H1 (cell line): ENCODE results near the gene RBFA. TPM values are rescaled to one million over a fixed set of nuclear protein-coding genes. Genes with fewer than 3 reads are reported as not detected.

Source experiments
- CBX5 ChIP-seq: fragments of 300-800, 300-1000 bp; sonication (generic); IDR thresholded peaks from 2 replicates; pipeline ENCODE4 v1.7.1; 2016; ENCODE audit warnings: antibody characterized with exemption, low read length, low read depth
- CBX8 ChIP-seq: fragments of 300-800, 300-1000 bp; sonication (generic); IDR thresholded peaks from 2 replicates; pipeline ENCODE4 v1.7.1; 2016; ENCODE audit warnings: low read depth, low read length, borderline replicate concordance
- HDAC6 ChIP-seq: IDR thresholded peaks from one replicate; pipeline ENCODE4 v1.7.1; 2012; ENCODE audit warnings: low read depth, mild to moderate bottlenecking, inconsistent platforms, low read length, moderate library complexity
- RBBP5 ChIP-seq: IDR thresholded peaks from 2 replicates; pipeline ENCODE4 v1.7.1; 2012; ENCODE audit warnings: low read depth, mild to moderate bottlenecking, inconsistent platforms, low read length, moderate library complexity, borderline replicate concordance
- RNF2 ChIP-seq: fragments of 200-900, 300-1000 bp; sonication (generic); IDR thresholded peaks from 2 replicates; pipeline ENCODE4 v1.7.1; 2016; ENCODE audit warnings: borderline replicate concordance, low read depth, mild to moderate bottlenecking, antibody characterized with exemption, low read length; ENCODE audit not compliant: poor library complexity, severe bottlenecking; ENCODE audit errors: missing control alignments
- SP2 ChIP-seq: IDR thresholded peaks from 2 replicates; pipeline ENCODE4 v1.6.1; 2012; ENCODE audit warnings: mild to moderate bottlenecking, low read length, inconsistent platforms
- SUZ12 ChIP-seq: fragments of 200-600 bp; sonication (generic); IDR thresholded peaks from 2 replicates; pipeline ENCODE4 v1.6.1; 2012; ENCODE audit warnings: mild to moderate bottlenecking, inconsistent platforms, low read length, moderate library complexity, mixed read lengths
- TAF7 ChIP-seq: optimal IDR thresholded peaks from 2 replicates; pipeline ENCODE3; 2011; ENCODE audit warnings: low read depth, mild to moderate bottlenecking, inconsistent platforms, low read length, moderate library complexity, borderline replicate concordance
- TCF12 ChIP-seq: IDR thresholded peaks from 2 replicates; pipeline ENCODE4 v1.6.1; 2011; ENCODE audit warnings: low read depth, mild to moderate bottlenecking, low read length
- polyA plus RNA-seq, 7 experiments: library from polyadenylated mRNA; depleted of rRNA in 3 of 7; stranded (reverse) in 5 of 7; unstranded in 2 of 7; fragments of >200 nt in 5 of 7; fragments of 200-250 nt in 2 of 7; gene quantifications; 1 replicate in 5 of 7; 2 replicates in 1 of 7; 4 replicates in 1 of 7; pipeline versions ENCODE4 v1.2.1 to v1.2.3, GENCODE V29; 2011 to 2013; ENCODE audit warnings: missing spikeins in 2 of 7, mixed read lengths in 2 of 7
- total RNA-seq: library from RNA; stranded (reverse); fragmentation: NEBNext Ultra II Directional; extraction: Animal tissue kit (Norgen Biotek cat#: 25700); gene quantifications from 2 replicates; pipeline ENCODE4 v1.2.1, GENCODE V29; 2021
- TF ChIP-seq, protein P1 (sequence below): IDR thresholded peaks from 2 replicates; pipeline ENCODE4 v1.6.1; 2011; ENCODE audit warnings: low read depth, mild to moderate bottlenecking, low read length; ENCODE audit not compliant: insufficient read depth
- TF ChIP-seq, protein P2 (sequence below): fragments of 300-600 bp; sonication (generic); IDR thresholded peaks from 2 replicates; pipeline ENCODE4 v1.7.1; 2012; ENCODE audit warnings: low read length, moderate library complexity, mild to moderate bottlenecking, inconsistent platforms; ENCODE audit not compliant: insufficient replicate concordance

Gene RBFA
- total and polyA plus RNA-seq, 2 of the 8 experiments (the other 6 are each of a cell fraction or from before 2014, with no cell fraction given) = 19.2 to 29.5 TPM

DNA sequence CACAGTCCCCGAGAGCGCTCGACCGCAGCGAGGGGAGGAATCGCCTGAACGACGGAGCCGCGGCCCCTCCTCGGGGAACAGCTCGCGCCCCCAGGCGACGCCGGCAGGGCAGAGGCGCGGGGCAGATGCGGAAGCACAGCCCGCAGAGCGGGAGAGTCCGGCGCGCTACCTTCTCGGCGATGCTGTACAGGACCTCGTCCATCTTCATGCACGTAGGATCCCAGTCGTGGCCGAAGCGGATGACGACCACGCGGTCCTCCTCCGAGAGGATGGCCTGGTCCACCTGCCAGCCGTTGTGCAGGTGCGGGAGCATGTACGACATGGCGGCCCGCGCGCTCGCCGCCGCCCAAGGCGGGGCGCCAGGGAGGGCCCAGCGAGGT, 46.2 kb upstream of the RBFA start (continued):
- TF ChIP-seq RBBP5 = peak; percentile 91
- no peak for TF ChIP-seq HDAC6
- TF ChIP-seq TAF7 = no peak
- no peak for TF ChIP-seq CBX8
- no peak for TF ChIP-seq TCF12
- TF ChIP-seq RNF2 = no peak
- TF ChIP-seq SP2 = no peak
- TF ChIP-seq, protein P1, sequence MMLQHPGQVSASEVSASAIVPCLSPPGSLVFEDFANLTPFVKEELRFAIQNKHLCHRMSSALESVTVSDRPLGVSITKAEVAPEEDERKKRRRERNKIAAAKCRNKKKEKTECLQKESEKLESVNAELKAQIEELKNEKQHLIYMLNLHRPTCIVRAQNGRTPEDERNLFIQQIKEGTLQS = no peak
- no peak for TF ChIP-seq CBX5
- no peak for TF ChIP-seq SUZ12
- TF ChIP-seq, protein P2, sequence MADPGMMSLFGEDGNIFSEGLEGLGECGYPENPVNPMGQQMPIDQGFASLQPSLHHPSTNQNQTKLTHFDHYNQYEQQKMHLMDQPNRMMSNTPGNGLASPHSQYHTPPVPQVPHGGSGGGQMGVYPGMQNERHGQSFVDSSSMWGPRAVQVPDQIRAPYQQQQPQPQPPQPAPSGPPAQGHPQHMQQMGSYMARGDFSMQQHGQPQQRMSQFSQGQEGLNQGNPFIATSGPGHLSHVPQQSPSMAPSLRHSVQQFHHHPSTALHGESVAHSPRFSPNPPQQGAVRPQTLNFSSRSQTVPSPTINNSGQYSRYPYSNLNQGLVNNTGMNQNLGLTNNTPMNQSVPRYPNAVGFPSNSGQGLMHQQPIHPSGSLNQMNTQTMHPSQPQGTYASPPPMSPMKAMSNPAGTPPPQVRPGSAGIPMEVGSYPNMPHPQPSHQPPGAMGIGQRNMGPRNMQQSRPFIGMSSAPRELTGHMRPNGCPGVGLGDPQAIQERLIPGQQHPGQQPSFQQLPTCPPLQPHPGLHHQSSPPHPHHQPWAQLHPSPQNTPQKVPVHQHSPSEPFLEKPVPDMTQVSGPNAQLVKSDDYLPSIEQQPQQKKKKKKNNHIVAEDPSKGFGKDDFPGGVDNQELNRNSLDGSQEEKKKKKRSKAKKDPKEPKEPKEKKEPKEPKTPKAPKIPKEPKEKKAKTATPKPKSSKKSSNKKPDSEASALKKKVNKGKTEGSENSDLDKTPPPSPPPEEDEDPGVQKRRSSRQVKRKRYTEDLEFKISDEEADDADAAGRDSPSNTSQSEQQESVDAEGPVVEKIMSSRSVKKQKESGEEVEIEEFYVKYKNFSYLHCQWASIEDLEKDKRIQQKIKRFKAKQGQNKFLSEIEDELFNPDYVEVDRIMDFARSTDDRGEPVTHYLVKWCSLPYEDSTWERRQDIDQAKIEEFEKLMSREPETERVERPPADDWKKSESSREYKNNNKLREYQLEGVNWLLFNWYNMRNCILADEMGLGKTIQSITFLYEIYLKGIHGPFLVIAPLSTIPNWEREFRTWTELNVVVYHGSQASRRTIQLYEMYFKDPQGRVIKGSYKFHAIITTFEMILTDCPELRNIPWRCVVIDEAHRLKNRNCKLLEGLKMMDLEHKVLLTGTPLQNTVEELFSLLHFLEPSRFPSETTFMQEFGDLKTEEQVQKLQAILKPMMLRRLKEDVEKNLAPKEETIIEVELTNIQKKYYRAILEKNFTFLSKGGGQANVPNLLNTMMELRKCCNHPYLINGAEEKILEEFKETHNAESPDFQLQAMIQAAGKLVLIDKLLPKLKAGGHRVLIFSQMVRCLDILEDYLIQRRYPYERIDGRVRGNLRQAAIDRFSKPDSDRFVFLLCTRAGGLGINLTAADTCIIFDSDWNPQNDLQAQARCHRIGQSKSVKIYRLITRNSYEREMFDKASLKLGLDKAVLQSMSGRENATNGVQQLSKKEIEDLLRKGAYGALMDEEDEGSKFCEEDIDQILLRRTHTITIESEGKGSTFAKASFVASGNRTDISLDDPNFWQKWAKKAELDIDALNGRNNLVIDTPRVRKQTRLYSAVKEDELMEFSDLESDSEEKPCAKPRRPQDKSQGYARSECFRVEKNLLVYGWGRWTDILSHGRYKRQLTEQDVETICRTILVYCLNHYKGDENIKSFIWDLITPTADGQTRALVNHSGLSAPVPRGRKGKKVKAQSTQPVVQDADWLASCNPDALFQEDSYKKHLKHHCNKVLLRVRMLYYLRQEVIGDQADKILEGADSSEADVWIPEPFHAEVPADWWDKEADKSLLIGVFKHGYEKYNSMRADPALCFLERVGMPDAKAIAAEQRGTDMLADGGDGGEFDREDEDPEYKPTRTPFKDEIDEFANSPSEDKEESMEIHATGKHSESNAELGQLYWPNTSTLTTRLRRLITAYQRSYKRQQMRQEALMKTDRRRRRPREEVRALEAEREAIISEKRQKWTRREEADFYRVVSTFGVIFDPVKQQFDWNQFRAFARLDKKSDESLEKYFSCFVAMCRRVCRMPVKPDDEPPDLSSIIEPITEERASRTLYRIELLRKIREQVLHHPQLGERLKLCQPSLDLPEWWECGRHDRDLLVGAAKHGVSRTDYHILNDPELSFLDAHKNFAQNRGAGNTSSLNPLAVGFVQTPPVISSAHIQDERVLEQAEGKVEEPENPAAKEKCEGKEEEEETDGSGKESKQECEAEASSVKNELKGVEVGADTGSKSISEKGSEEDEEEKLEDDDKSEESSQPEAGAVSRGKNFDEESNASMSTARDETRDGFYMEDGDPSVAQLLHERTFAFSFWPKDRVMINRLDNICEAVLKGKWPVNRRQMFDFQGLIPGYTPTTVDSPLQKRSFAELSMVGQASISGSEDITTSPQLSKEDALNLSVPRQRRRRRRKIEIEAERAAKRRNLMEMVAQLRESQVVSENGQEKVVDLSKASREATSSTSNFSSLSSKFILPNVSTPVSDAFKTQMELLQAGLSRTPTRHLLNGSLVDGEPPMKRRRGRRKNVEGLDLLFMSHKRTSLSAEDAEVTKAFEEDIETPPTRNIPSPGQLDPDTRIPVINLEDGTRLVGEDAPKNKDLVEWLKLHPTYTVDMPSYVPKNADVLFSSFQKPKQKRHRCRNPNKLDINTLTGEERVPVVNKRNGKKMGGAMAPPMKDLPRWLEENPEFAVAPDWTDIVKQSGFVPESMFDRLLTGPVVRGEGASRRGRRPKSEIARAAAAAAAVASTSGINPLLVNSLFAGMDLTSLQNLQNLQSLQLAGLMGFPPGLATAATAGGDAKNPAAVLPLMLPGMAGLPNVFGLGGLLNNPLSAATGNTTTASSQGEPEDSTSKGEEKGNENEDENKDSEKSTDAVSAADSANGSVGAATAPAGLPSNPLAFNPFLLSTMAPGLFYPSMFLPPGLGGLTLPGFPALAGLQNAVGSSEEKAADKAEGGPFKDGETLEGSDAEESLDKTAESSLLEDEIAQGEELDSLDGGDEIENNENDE = no peak
